C4-2B (cell line): ENCODE data around the gene GART.

Experiments used
- ZFX ChIP-seq: fragments of 450-650 bp; IDR thresholded peaks from 2 replicates; pipeline ENCODE4 v1.6.1; 2017
- TF ChIP-seq, protein P1 (sequence below): fragments of 450-650 bp; conservative IDR thresholded peaks from 2 replicates; pipeline ENCODE4 v1.5.1; 2017; ENCODE audit warnings: mild to moderate bottlenecking

- TF ChIP-seq, protein P1, sequence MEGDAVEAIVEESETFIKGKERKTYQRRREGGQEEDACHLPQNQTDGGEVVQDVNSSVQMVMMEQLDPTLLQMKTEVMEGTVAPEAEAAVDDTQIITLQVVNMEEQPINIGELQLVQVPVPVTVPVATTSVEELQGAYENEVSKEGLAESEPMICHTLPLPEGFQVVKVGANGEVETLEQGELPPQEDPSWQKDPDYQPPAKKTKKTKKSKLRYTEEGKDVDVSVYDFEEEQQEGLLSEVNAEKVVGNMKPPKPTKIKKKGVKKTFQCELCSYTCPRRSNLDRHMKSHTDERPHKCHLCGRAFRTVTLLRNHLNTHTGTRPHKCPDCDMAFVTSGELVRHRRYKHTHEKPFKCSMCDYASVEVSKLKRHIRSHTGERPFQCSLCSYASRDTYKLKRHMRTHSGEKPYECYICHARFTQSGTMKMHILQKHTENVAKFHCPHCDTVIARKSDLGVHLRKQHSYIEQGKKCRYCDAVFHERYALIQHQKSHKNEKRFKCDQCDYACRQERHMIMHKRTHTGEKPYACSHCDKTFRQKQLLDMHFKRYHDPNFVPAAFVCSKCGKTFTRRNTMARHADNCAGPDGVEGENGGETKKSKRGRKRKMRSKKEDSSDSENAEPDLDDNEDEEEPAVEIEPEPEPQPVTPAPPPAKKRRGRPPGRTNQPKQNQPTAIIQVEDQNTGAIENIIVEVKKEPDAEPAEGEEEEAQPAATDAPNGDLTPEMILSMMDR, result no peak
- no peak for TF ChIP-seq ZFX
These were observed 71.2 kb downstream of the GART start for GRCh38 chr21:33470701-33471100.
